Fibroblast of skin of left biceps (primary cell): ENCODE measurements around the gene TMEM51.

Source experiments
- DNase-seq, 2 experiments: peaks; one replicate each; pipeline ENCODE4 v3.0.0-alpha.2; 2013; ENCODE audit warnings: low read depth in 2 of 2

TMEM51 gene

GRCh38 chr1:15176898-15177665 lies 23.5 kb downstream of the TMEM51 start:
- DNase-seq, result no peak

- no peak for DNase-seq
These were observed 24.2 kb downstream of the TMEM51 start for GRCh38 chr1:15177710-15178166.

- DNase-seq, result peak; percentile 69 to 70
These were observed 25.3 kb downstream of the TMEM51 start for GRCh38 chr1:15178571-15179484.

GRCh38 chr1:15179485-15179883 lies 25.9 kb downstream of the TMEM51 start:
- no peak for DNase-seq

GRCh38 chr1:15180189-15180588 lies 26.6 kb downstream of the TMEM51 start:
- DNase-seq, result no peak

- no peak for DNase-seq
These were observed 27.5 kb downstream of the TMEM51 start for GRCh38 chr1:15180945-15181523.

- DNase-seq, result no peak
These were observed 28.0 kb downstream of the TMEM51 start for GRCh38 chr1:15181564-15181963.

- DNase-seq, result no peak
These were observed 31.1 kb downstream of the TMEM51 start for GRCh38 chr1:15184436-15185241.

GRCh38 chr1:15185617-15186016 lies 32.1 kb downstream of the TMEM51 start:
- no peak for DNase-seq

- no peak for DNase-seq
These were observed 32.7 kb downstream of the TMEM51 start for GRCh38 chr1:15186073-15186845.

- DNase-seq, result no peak
These were observed 33.3 kb downstream of the TMEM51 start for GRCh38 chr1:15186846-15187151.

GRCh38 chr1:15187175-15188129 lies 33.9 kb downstream of the TMEM51 start:
- DNase-seq, result no peak

- DNase-seq, result no peak
These were observed 34.6 kb downstream of the TMEM51 start for GRCh38 chr1:15188130-15188524.

- DNase-seq, result no peak
These were observed 35.1 kb downstream of the TMEM51 start for GRCh38 chr1:15188678-15189077.

- no peak for DNase-seq
These were observed 36.3 kb downstream of the TMEM51 start for GRCh38 chr1:15189692-15190370.

- no peak for DNase-seq
These were observed 37.7 kb downstream of the TMEM51 start for GRCh38 chr1:15191267-15191666.

GRCh38 chr1:15191770-15192169 lies 38.2 kb downstream of the TMEM51 start:
- no peak for DNase-seq

- DNase-seq, result no peak
These were observed 39.5 kb downstream of the TMEM51 start for GRCh38 chr1:15192916-15193550.
